Vagina (tissue), 2 donors: ENCODE data around the gene STARD3NL. TPM values are rescaled to one million over a fixed set of nuclear protein-coding genes. Genes with fewer than 3 reads are reported as not detected.
"Not testable (repeated sequence)": the region's sequence is repeated elsewhere in the genome, so short reads cannot be mapped to it uniquely, and the experiment has no call there.

Experiments used
- DNase-seq, 2 donors: peaks; one replicate each; pipeline ENCODE4 v3.0.0-alpha.2; 2017; ENCODE audit errors: extremely low spot score in 2 of 2
- H3K27ac ChIP-seq: fragments of 200-600 bp; sonication (generic); one replicate; pipeline ENCODE4 v1.5.1; 2019
- H3K27me3 ChIP-seq: fragments of 200-600 bp; sonication (generic); one replicate; pipeline ENCODE4 v1.5.1; 2019
- H3K36me3 ChIP-seq, 2 donors: fragments of 200-600 bp; sonication (generic); one replicate each; pipeline ENCODE4 v1.5.1; 2017 to 2019
- H3K4me1 ChIP-seq: fragments of 200-600 bp; sonication (generic); one replicate; pipeline ENCODE4 v1.5.1; 2019
- H3K4me3 ChIP-seq, 2 donors: fragments of 200-600 bp; sonication (generic); 1 replicate in 1 of 2; 2 replicates in 1 of 2; pipeline ENCODE4 v1.5.1; 2016 to 2019
- H3K9me3 ChIP-seq: fragments of 200-600 bp; sonication (generic); one replicate; pipeline ENCODE4 v1.5.1; 2019
- CTCF ChIP-seq, 3 experiments: fragments of 450-650 bp in 2 of 3; fragments of 200-600 bp in 1 of 3; sonication (generic) in 1 of 3; IDR thresholded peaks; one replicate each; pipeline ENCODE4 v1.5.1; 2017 to 2019; ENCODE audit warnings: antibody characterized with exemption in 3 of 3, mild to moderate bottlenecking in 2 of 3, moderate library complexity in 2 of 3
- POLR2A ChIP-seq, 2 donors: fragments of 450-650 bp; IDR thresholded peaks; one replicate each; pipeline ENCODE4 v1.6.1; 2017; ENCODE audit warnings: antibody characterized with exemption in 2 of 2, mild to moderate bottlenecking in 2 of 2, moderate library complexity in 2 of 2
- POLR2AphosphoS5 ChIP-seq, 2 donors: sonication (generic); formaldehyde crosslinking; IDR thresholded peaks; one replicate each; pipeline ENCODE4 v1.9.0; 2017; ENCODE audit warnings: antibody characterized with exemption in 2 of 2, mild to moderate bottlenecking in 2 of 2, low read depth in 1 of 2; ENCODE audit not compliant: insufficient read depth in 1 of 2
- intact Hi-C: fragments of 100-400 bp; cut with DNase I; formaldehyde crosslinking; loops from one replicate; pipeline ENCODE4 v1.15.1; 2023
- total RNA-seq: library from RNA; depleted of rRNA; stranded (reverse); fragments of >200 nt; gene quantifications from one replicate; pipeline ENCODE4 v1.2.3, GENCODE V29; 2016

STARD3NL gene
- total RNA-seq, 1 donor from 2014 or later: 29.5 TPM

DNA sequence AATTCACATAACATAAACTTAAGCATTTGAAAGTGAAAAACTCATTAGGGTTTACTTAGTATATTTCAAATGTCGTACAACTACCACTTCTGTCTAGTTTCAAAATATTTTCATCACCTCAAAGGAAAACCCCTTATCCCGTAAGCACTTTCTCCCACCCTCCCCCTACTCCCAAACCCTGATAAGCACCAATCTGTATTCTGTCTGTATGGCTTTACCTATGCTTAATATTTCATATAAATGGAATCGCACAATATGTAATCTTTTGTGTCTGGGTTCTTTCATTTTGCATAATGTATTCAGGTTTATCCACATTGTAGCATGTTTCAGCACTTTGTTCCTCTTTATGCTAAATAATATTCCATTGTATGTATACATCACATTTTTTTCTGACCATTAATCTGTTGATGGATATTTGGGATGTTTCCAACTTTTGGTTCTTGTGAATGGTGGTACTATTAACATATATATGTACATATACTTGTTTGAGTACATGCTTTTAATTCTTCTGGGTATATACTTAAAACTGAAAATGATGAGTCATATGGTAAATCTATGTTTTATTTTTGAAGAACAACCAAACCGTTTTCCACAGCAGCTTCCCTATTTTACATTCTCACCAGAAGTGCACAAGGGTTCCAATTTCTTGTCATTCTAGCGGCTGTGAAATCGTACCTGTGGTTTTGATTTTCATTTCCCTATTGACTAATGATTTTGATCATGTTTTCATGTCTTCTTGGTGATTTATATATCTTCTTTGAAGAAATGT, 6.2 kb upstream of the STARD3NL start:
- no peaks in the 10 kb centered on the region for H3K36me3 ChIP-seq
- no peaks in the 10 kb centered on the region for H3K9me3 ChIP-seq
- no peak for DNase-seq
- H3K27me3 ChIP-seq: no peaks in the 10 kb centered on the region
- H3K4me3 ChIP-seq: no peak overlapping the region
- peaks cover 10% of the 10 kb centered on the region for H3K4me1 ChIP-seq
- TF ChIP-seq POLR2A (IDR thresholded peaks at IDR 0.05) (no peak), CTCF (IDR thresholded peaks at IDR 0.05) (no peak), POLR2AphosphoS5 (IDR thresholded peaks at IDR 0.05; ENCODE audit: insufficient read depth in 1 of 2, low read depth in 1 of 2) (no peak)
- H3K27ac ChIP-seq: no peak overlapping the region
- intact Hi-C loops: no loop called here

GRCh38 chr7:38175547-38175946, 2.5 kb upstream of the STARD3NL start:
- H3K27ac ChIP-seq, intact Hi-C loops, H3K9me3 ChIP-seq, H3K4me3 ChIP-seq, H3K27me3 ChIP-seq, H3K36me3 ChIP-seq, DNase-seq: not testable (repeated sequence)
- peaks cover 18% of the 10 kb centered on the region for H3K4me1 ChIP-seq

DNA sequence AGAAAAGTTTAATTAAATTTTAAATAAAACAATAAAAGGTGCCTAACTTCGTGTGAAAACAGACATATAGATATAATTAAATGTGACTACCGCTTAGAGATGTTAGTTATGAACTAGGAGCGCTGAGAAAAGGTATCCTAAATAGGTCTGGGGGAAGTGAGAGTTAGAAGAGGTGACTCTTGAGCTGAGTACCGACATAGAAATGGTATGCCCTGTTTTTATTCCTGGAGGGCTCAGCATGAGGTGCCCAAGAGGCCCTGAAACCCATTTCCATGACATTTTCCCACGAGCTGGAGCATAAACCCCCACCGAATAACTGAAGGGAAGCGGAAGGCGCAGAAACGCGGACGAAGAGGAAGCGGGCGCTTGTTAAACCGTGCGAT, 433 bp upstream of the STARD3NL start:
- Histone ChIP-seq H3K27me3 (no peaks in the 10 kb centered on the region), H3K9me3 (no peaks in the 10 kb centered on the region)
- DNase-seq: no peak

DNA sequence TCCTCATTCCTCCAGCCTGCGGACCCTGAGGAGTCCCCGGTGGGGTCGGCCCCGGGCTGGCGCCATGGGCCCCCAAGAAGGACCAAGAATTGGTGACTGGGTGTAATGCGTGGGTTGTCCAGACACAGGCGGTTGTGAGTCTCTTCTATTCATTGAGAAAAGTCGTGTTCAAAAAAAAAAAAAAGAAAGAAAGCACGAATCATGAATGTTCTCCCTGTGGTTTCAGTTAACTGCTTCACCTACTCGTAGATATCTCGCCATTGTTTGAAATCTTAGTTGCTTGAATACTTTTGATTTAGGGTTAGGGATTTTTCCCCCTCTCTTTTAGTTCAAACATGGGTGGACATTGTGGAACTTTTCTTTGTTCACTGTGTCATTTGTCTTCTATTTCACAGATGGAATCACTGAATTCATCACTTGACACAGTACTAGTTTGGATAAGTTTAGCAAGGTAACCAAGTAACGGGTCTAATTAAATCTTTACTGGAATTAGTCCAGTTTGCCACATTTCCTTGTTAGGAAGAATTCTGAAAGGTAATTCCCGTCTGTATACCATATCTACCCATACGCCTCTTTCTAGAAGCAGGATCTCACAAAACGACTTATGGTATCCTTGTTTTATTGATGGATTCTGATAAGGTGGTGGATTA, 775 bp downstream of the STARD3NL start:
- H3K4me1 ChIP-seq: peaks cover 21% of the 10 kb centered on the region

More for the DNA sequence above, 433 bp upstream of the STARD3NL start:
- TF ChIP-seq CTCF (IDR thresholded peaks at IDR 0.05) (no peak), POLR2A (IDR thresholded peaks at IDR 0.05) (peak in 1 of 2 donors; percentile 3), POLR2AphosphoS5 (IDR thresholded peaks at IDR 0.05; ENCODE audit: insufficient read depth in 1 of 2, low read depth in 1 of 2) (no peak)
- Histone ChIP-seq H3K4me1 (peaks cover 21% of the 10 kb centered on the region), H3K27ac (peak overlapping the region; percentile 95), H3K4me3 (peak overlapping the region; percentile 90 to 92), H3K36me3 (no peaks in the 10 kb centered on the region)
- intact Hi-C loops: no loop called here

GRCh38 chr7:38179776-38180226, 1.8 kb downstream of the STARD3NL start:
- Histone ChIP-seq H3K27me3 (no peaks in the 10 kb centered on the region), H3K9me3 (no peaks in the 10 kb centered on the region), H3K36me3 (no peaks in the 10 kb centered on the region), H3K4me1 (peaks cover 21% of the 10 kb centered on the region), H3K4me3 (peak overlapping the region in 1 of 2 donors; percentile 92), H3K27ac (peak overlapping the region; percentile 95)
- no peak for DNase-seq
- no peak for TF ChIP-seq CTCF (IDR thresholded peaks at IDR 0.05)
- TF ChIP-seq POLR2AphosphoS5 (IDR thresholded peaks at IDR 0.05; ENCODE audit: insufficient read depth in 1 of 2, low read depth in 1 of 2): no peak
- no peak for TF ChIP-seq POLR2A (IDR thresholded peaks at IDR 0.05)
- intact Hi-C loops: no loop called here

More for the DNA sequence above, 775 bp downstream of the STARD3NL start:
- no peaks in the 10 kb centered on the region for H3K9me3 ChIP-seq
- peak overlapping the region; percentile 90 to 92 for H3K4me3 ChIP-seq
- intact Hi-C loops: no loop called here
- H3K27ac ChIP-seq: peak overlapping the region; percentile 95
- DNase-seq: no peak
- H3K36me3 ChIP-seq: no peaks in the 10 kb centered on the region
- no peaks in the 10 kb centered on the region for H3K27me3 ChIP-seq
- TF ChIP-seq CTCF (IDR thresholded peaks at IDR 0.05) (peak in 1 of 3 experiments; percentile 5), POLR2AphosphoS5 (IDR thresholded peaks at IDR 0.05; ENCODE audit: insufficient read depth in 1 of 2, low read depth in 1 of 2) (no peak)
